Measurements from ENCODE around the gene PEAK1. TPM values are rescaled to one million over a fixed set of nuclear protein-coding genes. Genes with fewer than 3 reads are reported as not detected.

Gene PEAK1
- total and polyA plus RNA-seq, 3 donors from 2014 or later = 33.2 to 130 (median 107) TPM

DNA sequence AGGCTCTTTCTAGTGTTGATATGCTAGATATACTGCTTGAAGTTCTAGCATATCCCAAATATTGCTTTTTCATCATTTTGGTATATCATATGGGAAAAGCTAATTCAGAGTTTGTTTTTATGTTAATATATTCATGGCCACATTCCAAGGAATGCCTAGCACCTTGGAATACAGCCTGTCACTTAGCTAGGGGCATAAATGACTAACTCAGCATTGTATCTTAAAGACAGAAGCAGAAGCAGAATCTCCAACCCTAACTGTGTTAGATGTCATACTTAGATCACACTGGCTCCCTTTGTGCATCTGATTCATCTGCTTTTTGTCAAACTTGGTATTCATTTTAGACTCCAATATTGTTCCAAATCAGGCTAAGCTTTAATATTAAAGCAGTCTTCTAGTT lies 218.2 kb downstream of the PEAK1 start:
- Histone ChIP-seq H3K27me3 (no peaks in the 10 kb centered on the region), H3K27ac (no peak overlapping the region), H3K9me3 (no peaks in the 10 kb centered on the region), H3K4me3 (no peak overlapping the region), H3K36me3 (ENCODE audit: low read depth, missing control alignments) (no peaks in the 10 kb centered on the region), H3K4me1 (no peaks in the 10 kb centered on the region)
- no peak for TF ChIP-seq POLR2A (IDR thresholded peaks at IDR 0.05)
- TF ChIP-seq, protein P1, sequence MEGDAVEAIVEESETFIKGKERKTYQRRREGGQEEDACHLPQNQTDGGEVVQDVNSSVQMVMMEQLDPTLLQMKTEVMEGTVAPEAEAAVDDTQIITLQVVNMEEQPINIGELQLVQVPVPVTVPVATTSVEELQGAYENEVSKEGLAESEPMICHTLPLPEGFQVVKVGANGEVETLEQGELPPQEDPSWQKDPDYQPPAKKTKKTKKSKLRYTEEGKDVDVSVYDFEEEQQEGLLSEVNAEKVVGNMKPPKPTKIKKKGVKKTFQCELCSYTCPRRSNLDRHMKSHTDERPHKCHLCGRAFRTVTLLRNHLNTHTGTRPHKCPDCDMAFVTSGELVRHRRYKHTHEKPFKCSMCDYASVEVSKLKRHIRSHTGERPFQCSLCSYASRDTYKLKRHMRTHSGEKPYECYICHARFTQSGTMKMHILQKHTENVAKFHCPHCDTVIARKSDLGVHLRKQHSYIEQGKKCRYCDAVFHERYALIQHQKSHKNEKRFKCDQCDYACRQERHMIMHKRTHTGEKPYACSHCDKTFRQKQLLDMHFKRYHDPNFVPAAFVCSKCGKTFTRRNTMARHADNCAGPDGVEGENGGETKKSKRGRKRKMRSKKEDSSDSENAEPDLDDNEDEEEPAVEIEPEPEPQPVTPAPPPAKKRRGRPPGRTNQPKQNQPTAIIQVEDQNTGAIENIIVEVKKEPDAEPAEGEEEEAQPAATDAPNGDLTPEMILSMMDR (IDR thresholded peaks at IDR 0.05) = no peak
- intact Hi-C loops (cut with DNase I; ENCODE audit: low total_unique reads) = no loop called here
- no peak for DNase-seq

DNA sequence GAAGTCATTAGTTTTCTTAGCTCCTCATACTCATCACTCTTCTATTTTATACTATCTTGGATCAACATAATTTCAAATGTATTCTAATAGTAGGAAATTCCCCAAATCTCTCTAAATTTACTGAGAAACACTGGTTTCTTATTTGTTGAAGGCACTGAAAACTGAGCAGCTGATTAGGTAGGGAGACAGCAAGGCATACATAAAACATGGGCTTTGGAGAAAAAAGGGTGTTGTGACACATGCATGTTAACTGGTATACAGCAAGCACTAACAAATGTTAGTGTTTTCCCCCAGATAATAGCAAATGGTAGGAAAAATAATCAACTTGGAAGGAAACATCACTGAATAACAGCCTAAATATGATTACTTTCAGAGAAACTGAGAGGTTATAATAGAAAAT lies 223.5 kb downstream of the PEAK1 start:
- H3K27me3 ChIP-seq = no peaks in the 10 kb centered on the region
- H3K4me1 ChIP-seq = no peaks in the 10 kb centered on the region
- TF ChIP-seq, protein P1 (IDR thresholded peaks at IDR 0.05) = no peak
- TF ChIP-seq POLR2A (IDR thresholded peaks at IDR 0.05) = no peak
- DNase-seq = no peak
- no peaks in the 10 kb centered on the region for H3K36me3 ChIP-seq (ENCODE audit: low read depth, missing control alignments)
- no peak overlapping the region for H3K27ac ChIP-seq
- intact Hi-C loops (cut with DNase I; ENCODE audit: low total_unique reads) = no loop called here
- H3K9me3 ChIP-seq = no peaks in the 10 kb centered on the region
- H3K4me3 ChIP-seq = no peak overlapping the region

DNA sequence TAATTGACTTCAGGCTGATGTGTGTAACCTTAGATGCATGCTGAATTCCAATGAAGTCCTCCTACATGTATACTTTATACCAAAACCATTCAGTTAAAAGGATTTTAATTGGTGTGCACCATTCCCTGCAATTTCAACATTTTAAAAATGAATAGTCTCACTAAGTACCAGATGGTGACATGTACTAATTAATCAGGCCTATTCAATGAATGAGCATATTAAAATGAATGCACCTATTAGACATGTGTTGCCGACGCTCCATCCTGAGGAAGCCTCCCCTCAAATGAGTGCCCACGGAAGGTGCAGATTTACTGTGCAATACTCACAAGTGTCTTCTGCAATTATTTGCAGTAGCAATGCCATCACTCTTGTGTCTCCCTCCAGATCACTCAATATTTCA lies 224.3 kb downstream of the PEAK1 start:
- Histone ChIP-seq H3K9me3 (no peaks in the 10 kb centered on the region), H3K4me1 (no peaks in the 10 kb centered on the region), H3K36me3 (ENCODE audit: low read depth, missing control alignments) (no peaks in the 10 kb centered on the region), H3K27me3 (no peaks in the 10 kb centered on the region), H3K4me3 (no peak overlapping the region), H3K27ac (no peak overlapping the region)
- 80 to 90% methylated on average over 3 of the region's 3 CpGs for WGBS, 2 donors
- intact Hi-C loops (cut with DNase I; ENCODE audit: low total_unique reads) = no loop called here
- no peak for TF ChIP-seq POLR2A (IDR thresholded peaks at IDR 0.05)
- TF ChIP-seq, protein P1 (IDR thresholded peaks at IDR 0.05) = no peak
- DNase-seq = no peak

DNA sequence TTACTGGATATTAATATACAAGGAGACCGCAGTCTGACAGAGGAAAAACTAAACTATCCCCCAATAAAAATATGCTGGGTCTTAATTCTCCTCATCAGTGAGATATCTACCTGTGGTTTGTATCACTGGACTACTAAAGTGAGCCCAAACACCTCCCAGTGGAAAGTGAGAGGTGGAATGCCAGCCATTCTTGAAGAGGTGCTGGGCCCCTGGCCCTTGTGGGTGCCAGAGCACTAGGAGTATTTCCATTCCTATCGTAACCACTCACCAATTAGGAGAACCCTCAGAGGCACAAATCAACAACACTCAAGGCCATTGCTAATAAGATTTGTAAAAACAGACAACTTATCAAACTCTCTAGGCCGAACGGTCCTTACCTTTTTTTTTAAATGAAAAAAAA lies 227.5 kb downstream of the PEAK1 start:
- H3K9me3 ChIP-seq = no peaks in the 10 kb centered on the region
- H3K4me1 ChIP-seq = peaks cover 3% of the 10 kb centered on the region
- intact Hi-C loops (cut with DNase I; ENCODE audit: low total_unique reads) = no loop called here
- WGBS, 2 donors = 70 to 72% methylated on average over 4 of the region's 4 CpGs
- no peak overlapping the region for H3K4me3 ChIP-seq
- no peak for TF ChIP-seq POLR2A (IDR thresholded peaks at IDR 0.05)
- TF ChIP-seq, protein P1 (IDR thresholded peaks at IDR 0.05) = no peak
- no peaks in the 10 kb centered on the region for H3K27me3 ChIP-seq
- H3K36me3 ChIP-seq (ENCODE audit: low read depth, missing control alignments) = no peaks in the 10 kb centered on the region
- no peak overlapping the region for H3K27ac ChIP-seq
- DNase-seq = no peak

DNA sequence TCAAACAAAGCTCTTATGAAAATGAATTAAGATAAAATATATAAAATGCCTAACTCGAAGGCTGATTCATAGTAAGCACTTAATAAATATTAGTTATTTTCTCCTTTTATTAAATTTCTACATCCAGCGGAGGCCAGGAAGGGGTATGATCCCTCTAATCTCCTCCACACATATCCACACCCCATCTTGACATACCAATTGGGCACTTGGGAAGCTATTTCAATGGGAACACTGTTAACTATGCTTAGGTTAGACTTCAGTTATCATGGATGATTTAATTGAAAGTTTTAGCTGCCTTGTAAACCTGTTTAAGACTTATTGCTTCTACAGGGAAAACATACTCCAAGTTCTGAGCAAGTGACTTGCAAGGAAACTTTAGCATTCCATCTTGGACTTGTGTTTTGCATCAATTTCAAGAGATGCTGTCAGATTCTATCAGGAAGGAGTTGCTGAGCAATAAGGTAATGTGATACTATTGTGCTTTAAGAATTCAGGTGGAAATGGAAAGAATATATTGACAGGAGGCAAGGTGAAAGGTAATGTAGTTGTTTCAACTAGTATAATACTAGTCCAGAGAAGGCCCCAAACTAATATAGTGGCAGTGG lies 228.6 kb downstream of the PEAK1 start:
- H3K27me3 ChIP-seq = no peaks in the 10 kb centered on the region
- H3K4me1 ChIP-seq = peaks cover 6% of the 10 kb centered on the region
- H3K36me3 ChIP-seq (ENCODE audit: low read depth, missing control alignments) = no peaks in the 10 kb centered on the region
- no peak overlapping the region for H3K27ac ChIP-seq
- WGBS, 2 donors = 85 to 97% methylated on average over 2 of the region's 2 CpGs
- intact Hi-C loops (cut with DNase I; ENCODE audit: low total_unique reads) = no loop called here
- H3K4me3 ChIP-seq = no peak overlapping the region
- no peak for DNase-seq
- no peaks in the 10 kb centered on the region for H3K9me3 ChIP-seq
- TF ChIP-seq POLR2A (IDR thresholded peaks at IDR 0.05) = no peak
- TF ChIP-seq, protein P1 (IDR thresholded peaks at IDR 0.05) = no peak
